Sigmoid colon (tissue), 4 donors: ENCODE data around the gene CYP3A5.

Experiments used
- EP300 ChIP-seq, 4 donors: sonication (generic); formaldehyde crosslinking; IDR thresholded peaks; one replicate each; pipeline ENCODE4 v1.6.1; 2017; ENCODE audit warnings: antibody characterized with exemption in 4 of 4
- POLR2A ChIP-seq, 2 donors: fragments of 450-650 bp; IDR thresholded peaks; one replicate each; pipeline ENCODE4 v1.6.1; 2016; ENCODE audit warnings: antibody characterized with exemption in 2 of 2, mild to moderate bottlenecking in 2 of 2, moderate library complexity in 2 of 2
- POLR2AphosphoS5 ChIP-seq, 4 donors: sonication (generic); formaldehyde crosslinking; IDR thresholded peaks; one replicate each; pipeline ENCODE4 v1.6.1; 2017; ENCODE audit warnings: antibody characterized with exemption in 4 of 4
- TF ChIP-seq, protein P1 (sequence below), 4 experiments: fragments of 450-650 bp in 3 of 4; fragments of 200-600 bp in 1 of 4; IDR thresholded peaks; one replicate each; pipeline ENCODE4 v1.5.1; 2016 to 2019; ENCODE audit warnings: antibody characterized with exemption in 4 of 4, mild to moderate bottlenecking in 3 of 4, moderate library complexity in 2 of 4

DNA sequence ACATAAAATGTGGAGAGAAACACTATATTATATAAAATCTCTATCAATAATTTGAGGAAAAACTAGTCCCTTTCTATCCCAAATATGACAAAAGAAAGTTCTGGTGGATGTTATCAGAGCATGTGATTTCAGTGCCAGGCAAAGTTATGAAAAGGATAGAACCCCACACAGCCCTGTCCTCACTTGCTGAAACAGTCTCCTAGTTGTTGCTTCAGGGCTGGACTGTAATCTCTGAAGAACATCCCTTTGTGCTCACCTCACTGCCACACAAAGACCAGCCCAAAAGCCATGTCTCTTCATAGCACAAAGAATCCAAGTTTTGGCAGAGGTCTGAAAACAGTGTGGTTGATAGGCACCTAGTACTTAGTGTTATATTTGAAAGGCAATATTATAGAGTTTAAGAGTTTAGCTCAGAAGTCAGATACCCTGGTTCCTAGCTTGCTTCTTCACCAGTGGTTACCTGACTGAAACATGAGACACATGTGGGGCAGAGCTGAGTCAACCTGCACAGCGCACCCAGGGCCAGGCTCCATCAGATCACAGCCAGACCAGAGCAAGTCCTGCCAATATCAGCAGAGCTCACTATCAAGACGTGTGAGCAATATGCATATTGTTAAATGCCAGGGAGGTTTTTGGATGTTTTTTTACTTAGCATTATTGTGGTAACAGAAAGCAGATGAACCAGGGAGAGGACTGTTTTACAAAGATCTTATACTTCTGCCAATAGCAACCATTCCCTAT lies 30.2 kb upstream of the CYP3A5 start:
- TF ChIP-seq, protein P1, sequence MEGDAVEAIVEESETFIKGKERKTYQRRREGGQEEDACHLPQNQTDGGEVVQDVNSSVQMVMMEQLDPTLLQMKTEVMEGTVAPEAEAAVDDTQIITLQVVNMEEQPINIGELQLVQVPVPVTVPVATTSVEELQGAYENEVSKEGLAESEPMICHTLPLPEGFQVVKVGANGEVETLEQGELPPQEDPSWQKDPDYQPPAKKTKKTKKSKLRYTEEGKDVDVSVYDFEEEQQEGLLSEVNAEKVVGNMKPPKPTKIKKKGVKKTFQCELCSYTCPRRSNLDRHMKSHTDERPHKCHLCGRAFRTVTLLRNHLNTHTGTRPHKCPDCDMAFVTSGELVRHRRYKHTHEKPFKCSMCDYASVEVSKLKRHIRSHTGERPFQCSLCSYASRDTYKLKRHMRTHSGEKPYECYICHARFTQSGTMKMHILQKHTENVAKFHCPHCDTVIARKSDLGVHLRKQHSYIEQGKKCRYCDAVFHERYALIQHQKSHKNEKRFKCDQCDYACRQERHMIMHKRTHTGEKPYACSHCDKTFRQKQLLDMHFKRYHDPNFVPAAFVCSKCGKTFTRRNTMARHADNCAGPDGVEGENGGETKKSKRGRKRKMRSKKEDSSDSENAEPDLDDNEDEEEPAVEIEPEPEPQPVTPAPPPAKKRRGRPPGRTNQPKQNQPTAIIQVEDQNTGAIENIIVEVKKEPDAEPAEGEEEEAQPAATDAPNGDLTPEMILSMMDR (IDR thresholded peaks at IDR 0.05) = no peak
- no peak for TF ChIP-seq EP300 (IDR thresholded peaks at IDR 0.05)
- TF ChIP-seq POLR2A (IDR thresholded peaks at IDR 0.05) = no peak
- no peak for TF ChIP-seq POLR2AphosphoS5 (IDR thresholded peaks at IDR 0.05)
